ACHN (cell line): ENCODE measurements around the gene OSBPL5.

Experiments
- DNase-seq: peaks from one replicate; pipeline ENCODE4 v3.0.0-alpha.2; 2015
- in situ Hi-C: cut with HindIII; loops from 2 replicates; pipeline ENCODE4 v1.10.0; 2017; ENCODE audit warnings: low sequenced_read_pairs, low pct_ligation_motif_present, low pct_unique_long_range_greater_than_20kb

Gene OSBPL5

DNA sequence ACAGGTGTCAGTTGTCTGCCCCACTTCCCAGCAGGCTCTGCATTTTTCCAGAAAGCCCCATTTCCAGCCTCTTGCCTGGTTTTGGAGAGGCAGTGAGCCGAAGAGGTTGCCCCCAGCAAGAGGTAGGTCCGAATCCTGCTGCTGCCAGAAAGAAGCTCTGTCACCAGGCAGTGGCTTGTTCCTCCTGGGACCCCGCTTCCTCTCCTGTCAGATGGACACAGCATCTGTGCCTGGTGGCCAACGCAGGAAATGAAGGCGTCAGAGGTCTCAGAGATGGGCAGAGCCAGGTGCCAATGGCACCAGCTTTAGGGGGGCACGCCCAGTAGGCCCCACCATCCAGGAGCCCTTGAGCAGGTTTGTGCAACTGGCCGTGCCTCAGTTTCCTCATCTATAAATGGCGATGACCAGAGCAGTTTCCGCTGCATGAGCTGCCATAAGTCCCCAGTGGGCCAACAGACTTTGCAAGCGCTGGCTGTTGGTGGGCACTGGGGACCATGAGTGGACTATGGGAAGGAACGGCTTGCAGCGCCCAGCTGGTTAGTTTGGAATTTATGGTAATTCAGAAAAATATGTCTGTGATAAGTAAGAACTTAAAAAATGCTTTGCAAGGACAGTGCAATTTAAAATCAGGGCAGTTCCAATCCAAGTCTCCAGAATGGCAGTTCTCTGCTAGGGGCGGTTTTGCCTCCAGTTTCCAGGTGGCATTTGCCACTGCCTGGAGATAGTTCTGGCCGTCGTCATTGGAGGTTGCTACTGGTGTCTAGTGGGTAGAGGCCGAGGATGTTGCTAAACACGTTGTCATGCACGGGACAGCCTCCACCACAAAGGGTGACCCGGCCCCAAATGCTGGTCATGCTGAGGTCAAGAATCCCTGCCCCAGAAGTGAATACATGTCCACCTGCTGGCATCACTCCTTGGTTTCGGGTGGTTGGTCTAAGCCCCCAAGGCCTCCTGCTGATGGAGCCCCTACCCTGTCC, 2.3 kb upstream of the OSBPL5 start:
- DNase-seq = no peak
- in situ Hi-C loops = no loop called here

DNA sequence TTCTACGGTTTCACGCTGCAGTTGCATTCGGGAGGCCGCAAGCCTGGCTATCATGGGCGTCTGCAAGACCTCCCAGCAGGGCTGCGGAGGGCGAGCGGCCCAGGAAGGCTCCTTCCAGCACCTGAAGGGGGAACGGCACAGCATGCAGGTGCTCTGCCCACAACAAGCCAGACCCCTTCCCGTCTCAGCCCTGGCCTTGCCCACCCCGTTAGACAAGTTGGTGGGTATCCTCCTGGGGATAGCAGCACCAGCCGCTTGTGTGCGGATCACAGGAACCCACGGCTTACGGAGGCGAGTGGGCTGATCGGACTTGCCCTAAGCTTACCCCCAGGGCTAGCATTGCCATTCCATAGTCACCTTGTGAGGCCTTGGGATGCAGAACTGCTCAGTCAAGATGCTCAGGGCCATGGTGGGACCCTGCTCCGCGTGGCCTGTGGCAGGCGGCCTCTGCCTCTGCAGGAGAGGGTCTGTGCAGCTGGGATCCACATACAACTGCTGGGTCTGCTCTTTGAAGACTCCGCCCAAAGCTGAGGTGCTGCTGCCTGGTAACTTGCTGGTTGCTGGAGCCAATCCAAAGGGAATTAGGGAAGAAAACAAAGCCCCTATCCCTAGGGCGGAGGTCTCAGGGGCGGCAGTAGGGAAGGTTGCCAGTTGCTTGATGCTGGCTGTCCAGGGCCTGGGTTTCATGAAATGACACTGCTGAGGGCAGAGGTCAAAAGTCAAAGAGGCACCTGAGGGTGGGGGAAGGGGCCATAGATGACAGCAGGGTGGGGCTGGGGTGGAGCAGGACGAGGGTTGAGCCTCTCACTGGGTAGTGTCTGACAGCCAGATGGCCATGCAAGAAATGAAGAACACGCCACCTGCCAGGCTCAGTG, 1.4 kb upstream of the OSBPL5 start:
- DNase-seq = no peak
- in situ Hi-C loops = no loop called here

DNA sequence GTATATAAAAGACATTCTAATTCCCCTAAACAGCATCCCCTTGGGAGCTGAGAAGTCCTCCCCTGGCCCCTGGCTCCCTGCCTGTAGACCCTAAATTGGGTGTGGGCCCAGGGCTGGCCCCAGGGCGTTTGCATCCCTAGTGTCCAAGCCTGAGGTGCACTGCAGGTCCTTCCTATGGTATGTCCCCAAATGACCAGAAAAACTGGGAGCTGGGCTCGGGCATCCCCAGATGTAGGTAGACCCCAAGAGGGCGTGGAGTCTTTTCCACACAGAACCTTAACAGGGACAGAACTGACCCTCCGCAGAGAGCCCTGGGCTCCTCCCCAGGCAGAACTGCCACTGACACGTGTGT, 782 bp upstream of the OSBPL5 start:
- in situ Hi-C loops = no loop called here
- DNase-seq = no peak

DNA sequence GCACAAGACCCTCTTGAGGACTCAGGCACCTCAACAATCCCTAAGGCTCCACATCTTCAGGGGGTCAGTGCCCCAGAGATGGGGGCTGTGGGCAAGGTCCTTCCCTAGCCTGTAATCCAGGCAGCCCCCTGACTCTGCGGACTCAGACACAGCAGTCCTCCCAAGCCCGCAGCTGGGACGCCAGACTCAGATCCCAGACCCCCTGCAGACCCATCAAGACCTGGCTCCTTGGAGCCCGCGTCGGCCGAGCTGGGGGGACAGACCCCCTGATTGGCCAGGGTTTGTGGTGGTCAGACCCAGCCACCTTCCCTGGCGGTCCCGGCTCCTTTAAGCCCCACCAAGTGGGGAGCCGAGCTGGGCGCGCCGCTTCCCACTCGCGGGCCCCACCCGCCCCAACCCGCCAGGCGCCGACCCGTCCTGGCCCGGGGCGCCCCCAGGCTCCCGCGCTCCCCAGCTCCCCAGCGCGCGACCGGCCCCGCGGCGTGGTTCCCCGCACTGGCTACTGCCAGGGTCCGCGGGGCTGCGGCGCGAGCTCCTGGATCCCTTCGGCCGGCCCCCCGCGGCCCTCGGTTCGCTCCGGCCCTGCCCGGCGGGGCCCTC, 458 bp downstream of the OSBPL5 start:
- DNase-seq = no peak
- in situ Hi-C loops = no loop called here

DNA sequence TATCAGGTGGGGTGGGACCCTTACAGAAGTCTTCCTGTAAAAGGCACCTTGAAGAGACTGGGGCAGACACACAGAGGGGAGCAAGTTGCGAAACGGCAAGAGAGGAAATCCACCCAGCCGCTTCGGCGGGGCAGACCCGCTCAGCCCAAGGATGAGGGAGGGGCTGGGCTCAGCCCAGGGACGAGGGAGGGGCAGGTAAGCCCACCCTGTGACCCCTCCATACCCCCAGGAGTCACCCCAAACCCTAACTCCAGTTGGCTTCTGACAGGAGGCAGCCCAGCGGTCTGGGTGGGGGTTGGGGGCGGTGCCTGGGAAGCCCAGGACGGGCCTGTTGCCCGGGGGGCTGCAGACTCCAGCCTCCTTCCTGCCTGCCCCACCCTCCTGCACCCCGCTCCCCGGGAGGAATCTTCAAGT, 965 bp downstream of the OSBPL5 start:
- in situ Hi-C loops = no loop called here
- DNase-seq = no peak

DNA sequence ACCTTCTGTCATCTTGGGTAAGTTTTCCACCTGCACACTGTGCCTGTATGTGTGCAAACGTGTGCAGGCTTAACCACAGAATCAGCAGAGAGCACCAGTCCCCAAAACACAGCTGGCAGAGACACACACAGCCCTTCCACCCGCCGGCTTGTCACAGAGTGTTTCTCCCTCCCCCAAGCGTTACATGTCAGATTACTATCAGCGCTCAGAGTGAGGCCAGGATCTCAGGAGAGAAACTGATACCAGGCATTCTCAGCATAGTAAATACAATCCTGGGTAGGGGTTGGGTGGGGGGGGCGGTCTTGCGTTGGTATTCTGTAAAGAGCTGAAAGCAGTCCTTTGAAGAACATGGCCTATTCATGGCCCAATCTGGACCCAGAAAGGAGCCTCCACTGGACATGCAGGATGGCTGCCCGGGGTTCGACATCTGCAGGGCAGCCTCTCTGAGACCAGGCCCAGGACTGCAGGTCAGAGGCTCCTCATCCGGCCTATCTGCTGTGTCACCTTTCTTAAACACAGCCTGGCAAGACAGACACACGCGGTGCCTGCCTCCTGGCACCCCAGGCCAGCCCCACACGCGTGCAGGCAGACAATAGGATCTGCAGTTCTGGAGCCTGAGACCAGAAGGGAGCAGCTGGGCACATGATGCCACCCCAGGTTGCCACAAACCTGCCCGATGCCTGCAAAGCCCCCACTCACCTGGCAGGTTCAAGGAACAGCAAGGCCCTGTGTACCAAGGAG, 1.7 kb downstream of the OSBPL5 start:
- in situ Hi-C loops = no loop called here
- DNase-seq = no peak

DNA sequence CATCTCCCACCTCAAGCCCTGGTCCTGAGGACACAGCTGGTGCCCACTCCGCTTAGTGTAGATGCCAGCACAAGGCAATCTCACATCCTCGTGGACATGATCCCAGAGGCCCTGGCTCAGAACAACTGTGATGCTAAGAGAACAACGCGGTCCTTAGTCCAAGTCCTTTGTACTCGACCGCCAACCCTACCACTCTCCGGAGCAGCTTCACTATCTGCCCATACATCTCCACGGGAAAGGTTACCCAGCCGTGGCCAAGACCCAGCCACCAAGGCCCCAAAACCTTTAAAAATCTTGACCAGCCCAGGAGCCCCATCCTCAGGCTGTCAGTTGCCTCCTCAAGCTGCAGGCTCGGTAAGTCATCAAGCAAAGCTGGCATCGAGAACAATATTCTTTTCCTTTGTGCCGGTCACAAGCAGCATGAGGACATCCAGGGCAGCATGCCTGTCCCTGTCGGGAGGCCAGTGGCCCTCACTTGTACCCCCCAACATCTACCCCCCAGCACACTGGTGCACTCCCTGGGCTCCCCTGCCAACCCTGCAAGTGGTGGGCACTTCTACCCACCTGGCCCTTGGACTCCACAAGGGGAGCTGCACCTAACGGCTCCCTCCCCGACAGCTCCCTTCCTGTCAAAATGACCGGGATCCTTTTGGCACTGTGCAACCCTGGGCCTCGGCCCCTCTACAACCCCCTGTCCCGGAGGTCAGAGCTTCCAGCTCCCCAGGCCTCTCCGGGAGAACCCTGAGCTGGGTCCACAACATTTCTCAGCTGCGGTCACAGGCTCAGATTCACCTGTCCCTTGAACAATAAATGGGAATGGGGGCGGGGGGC, 2.5 kb downstream of the OSBPL5 start:
- DNase-seq = no peak
- in situ Hi-C loops = no loop called here

DNA sequence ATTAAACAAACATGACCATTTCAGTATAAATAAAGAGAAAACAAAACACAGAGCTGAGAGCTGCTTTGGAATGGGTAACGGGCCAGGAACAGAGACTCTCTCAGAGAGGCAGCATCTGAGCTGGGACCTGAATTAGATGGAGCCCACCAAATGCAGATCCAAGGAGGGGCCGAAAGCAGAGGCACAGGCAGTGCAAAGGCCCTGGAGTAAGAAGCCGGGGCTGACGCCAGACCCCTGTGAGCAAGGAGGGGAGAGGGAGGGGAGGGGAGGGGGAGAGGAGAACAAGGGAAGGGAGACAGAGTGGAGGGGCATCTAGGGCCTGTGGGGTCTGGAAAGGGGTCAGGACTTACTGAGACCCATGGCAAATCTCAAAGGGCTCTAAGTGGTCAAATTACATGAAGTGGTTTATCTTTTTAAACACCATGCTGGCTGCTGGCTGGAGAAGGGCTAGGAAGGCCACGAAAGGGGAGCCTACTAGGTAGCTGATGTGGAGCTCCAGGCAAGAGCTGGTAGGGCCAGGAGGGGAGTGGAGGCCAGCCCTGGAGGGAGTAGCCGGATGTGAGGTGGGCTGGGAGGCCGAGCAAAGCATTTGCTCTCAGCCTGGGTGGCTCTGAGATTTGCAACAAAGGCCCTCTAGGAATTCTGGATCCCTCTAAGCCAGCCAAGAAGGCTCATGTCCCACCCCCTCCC, 3.2 kb downstream of the OSBPL5 start:
- in situ Hi-C loops = no loop called here
- DNase-seq = no peak

DNA sequence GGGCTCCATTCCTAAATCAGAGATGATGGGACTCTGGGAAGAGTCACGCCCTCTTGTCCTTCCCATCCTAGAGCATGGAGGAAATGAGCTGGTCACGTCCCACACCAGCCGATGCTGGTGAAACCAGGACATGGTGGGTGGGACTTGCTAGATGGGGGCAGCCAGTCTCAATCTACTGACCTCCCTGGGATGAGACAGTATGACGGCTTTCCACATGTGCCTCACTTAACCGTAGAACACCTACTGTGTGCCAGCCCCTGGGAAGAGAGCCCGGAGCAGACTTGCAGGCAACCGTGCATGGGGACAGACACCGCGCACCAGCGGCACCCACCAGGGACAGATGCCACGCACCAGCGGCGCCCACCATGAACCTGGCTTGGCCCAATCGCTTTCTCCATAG, 3.8 kb downstream of the OSBPL5 start:
- in situ Hi-C loops = no loop called here
- DNase-seq = no peak

DNA sequence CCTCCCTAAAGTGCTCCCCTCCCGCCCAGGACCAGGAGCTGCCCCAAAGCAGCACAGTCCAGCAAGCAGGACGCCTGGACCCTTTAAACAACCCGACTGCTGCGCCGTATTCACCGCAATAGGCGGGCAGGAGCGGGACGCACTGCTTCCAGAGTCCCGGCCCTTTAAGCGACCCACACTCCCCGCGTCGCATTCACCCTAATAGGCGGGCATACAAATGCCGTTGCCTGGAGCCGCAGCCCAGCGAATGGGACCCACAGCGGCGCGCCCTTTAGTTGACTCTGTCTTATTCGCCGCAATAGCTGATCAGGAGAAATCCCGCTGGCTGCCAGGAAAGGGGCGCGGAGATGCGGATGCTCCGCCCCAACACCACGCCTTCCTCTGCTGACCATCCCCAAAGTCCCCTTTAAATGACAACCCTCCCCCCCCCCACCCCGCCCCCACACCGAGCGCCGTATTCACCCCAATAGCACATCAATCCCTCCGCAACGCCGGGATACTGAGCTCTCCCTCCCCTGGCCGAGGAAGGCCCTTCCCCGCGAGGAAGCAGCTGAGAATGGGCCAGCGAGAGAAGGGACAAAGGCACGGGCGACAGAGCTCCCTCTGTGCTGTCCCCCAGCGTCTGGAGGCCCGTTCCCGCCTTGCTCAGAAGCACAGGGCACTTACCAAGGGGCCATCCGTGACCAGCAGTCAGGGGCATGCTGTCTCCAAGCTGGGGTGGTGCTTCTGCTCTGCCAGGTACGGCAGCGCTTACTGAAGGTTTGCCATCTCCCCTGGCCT, 4.7 kb downstream of the OSBPL5 start:
- DNase-seq = peak; percentile 72

DNA sequence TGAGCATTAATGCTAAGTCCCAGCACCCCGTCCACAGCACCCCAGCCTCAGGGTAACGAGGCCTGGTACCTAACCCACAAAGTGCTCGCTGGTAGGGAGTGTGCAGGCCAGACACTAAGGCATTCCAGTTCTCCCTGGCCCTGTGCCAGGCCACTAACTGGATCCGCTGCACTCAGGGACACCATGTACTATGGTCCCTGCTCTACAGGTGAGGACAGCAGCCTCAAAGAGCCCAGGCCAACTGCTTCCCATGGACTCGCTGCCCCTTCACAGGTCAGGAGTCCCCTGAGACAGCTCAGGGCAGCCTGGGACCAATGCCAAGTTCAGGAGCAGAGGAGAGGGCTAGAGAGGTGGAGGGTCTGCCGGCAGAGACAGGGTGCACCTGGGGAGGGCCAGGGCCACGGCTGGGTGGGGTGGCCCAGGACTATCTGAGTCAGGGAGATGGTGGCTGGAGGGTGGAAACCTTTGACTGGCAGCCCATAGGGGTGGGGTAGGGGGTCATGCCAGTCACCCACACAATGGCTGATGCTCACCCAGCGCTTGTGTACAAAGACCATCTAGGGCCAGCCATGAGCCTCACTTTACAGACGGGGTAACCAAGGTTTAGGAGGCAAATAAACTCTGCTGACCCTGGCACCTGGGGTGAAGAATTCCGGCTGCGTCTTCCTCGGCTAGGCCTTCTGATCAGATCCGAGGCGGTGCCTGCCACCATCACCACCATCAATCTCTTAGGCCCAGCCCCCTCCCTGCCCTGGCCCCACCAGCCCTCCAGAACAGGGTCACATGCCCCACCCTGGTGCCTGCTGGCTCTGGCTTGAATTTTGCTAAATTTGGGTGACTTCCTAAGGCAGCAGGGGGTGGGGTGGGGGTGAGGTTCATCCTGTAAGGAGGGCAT, 5.6 kb downstream of the OSBPL5 start:
- DNase-seq = no peak
- in situ Hi-C loops = no loop called here

More for the DNA sequence above, 4.7 kb downstream of the OSBPL5 start:
- in situ Hi-C loops = no loop called here

DNA sequence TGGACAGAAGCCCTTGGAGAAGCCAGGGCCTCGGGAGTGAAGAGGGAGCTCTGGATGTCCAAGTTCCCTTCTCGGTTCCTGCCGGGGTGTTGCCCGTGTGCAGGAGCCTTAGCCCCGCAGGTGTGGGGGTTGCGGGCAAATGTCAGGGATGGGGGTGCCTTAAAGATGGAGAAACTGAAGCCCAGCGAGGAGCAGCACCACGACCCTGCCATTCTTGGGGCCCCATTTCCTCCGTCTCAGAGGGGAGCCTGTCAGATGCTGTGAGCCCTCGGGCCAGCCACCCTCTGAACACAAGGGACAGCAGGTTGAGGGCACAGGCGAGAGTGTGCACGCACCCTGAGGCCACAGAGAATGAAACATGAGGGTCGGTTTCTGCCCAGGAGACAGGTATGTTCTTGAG, 6.3 kb downstream of the OSBPL5 start:
- no peak for DNase-seq
- in situ Hi-C loops = no loop called here

DNA sequence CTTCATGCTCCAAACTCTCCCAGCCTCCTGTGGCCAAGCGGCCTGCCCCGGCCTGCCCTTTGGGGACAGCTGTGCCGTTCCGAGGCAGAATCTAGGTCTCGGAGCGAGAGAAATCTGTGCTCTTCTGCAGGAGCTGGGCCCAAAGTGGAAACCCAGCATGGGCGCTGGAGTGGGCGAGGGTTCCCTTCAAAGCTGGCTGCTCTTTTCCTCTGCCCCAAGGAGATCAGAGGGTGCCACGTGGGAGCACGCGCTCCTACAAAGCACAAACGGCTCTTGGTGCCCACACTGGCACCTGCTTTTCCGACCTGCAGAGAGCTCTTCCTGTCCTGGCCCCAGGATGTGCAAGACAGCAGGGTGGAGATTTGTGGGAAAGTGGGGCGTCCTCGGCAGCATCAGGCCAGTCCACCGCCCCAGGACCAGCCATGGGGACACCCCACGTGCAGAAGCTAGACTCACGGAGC, 6.9 kb downstream of the OSBPL5 start:
- DNase-seq = no peak
- in situ Hi-C loops = no loop called here

DNA sequence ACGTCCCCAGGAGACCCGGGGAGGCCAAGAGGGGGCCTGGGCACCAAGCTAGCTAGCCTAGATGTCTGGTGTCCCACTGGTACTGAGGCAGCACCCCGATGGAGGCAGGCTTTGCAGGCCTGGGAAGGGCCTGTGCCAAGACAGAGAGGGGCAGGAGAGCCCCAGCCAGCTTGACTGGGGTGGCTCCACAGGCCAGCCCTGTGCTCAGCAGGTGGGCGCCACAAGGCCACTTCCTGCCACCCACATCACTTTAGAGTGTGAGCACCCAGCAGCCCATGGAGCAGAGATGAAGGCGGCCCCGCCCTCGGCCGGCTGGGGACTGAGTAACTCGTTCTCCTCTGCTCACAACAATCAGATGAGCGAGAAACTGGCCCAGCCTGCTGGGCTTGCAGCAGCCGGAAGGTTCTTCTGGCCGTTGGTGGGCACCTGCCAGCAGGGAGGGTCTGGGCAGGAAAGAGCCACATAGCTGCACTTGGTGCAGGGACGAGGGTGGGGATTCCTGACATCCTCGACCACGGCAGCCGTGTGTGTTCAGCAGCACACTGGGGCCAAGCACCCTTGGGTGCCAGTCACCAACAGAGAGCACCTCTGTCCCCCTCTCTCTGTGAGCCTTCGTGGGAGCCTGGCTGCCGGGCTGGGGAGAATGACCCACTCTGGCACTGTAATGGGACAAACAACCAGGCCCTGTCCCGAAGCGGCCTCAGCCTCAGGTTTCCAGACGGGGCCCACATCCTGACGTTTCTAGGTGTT, 7.6 kb downstream of the OSBPL5 start:
- DNase-seq = no peak
- in situ Hi-C loops = no loop called here
